SIG-M5 treated with dmso at 0.1 percent for 504 hours (cell line): Measurements from ENCODE around the gene NCBP1.
A peak's percentile ranks its signal among the peaks of the same experiment; 100 is the strongest.

ENCODE experiments used
- DNase-seq: peaks from one replicate; lab custom pipeline; 2025; ENCODE audit not compliant: unreplicated experiment; lab: John Stamatoyannopoulos, UW

NCBP1 gene

DNA sequence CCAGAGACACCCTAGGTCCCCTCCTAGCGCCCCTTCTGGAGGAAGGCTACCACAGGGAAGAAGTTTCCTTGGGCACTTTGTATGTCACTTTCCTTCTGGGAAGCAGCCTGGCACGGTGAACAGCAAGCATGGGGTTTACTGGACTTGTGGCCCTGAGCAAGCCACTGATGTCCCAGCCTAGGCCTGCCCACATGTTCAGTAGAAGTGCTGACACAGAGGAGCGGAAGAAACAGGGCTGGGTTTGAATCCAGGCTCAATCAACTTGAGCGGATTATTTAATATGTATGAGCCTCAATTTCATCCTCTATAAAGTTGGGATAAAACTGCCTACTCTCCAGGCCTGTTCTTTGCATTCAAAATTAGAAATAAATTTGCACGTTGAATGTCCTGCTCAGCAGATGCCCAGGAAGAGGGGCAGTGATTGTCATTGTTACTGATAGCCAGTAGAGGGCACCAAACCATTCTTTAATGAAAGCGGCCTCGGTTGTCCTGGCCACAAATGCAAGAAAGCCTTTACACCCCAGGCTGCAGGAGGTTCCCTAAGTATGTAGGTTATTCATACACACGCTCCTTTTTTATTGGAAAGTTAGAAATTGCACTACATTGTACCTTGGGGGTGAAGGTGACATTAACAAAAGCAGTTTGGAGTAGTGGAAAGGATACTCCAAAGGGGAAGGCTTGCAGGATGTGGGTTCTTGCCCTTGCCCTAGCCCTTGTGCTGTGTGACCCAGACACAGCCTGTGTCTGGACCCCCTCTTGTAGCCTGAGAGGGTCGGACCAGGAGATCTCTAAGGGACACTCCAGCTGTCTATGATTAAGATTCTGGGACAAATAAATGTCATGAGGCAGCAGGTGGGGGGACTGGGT is 77.0 kb downstream of the NCBP1 start:
- DNase-seq, result peak; percentile 69

- no peak for DNase-seq
These were observed 77.6 kb downstream of the NCBP1 start for GRCh38 chr9:97711223-97711626.

- peak; percentile 39 for DNase-seq
These were observed 80.8 kb downstream of the NCBP1 start for GRCh38 chr9:97714435-97714834.

DNA sequence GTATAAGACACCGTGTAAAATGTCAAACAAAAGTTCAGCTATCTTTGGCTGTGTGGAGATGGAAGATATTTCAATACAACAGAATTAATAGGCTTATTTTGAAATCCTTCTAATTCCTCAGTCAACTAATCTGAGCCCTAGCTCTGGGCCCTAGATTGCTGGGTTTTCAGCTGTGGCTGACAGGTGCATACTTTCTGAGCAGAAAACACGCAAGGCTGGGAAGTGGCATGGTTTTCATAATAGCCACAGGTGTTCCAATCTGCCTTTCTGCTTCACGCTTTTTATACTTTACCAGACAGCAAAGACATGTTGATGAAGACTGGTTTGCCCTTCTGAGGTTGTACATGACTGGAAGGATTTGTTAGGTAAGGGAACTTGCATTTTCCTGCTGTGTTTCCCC is 84.2 kb downstream of the NCBP1 start:
- DNase-seq, result no peak

DNA sequence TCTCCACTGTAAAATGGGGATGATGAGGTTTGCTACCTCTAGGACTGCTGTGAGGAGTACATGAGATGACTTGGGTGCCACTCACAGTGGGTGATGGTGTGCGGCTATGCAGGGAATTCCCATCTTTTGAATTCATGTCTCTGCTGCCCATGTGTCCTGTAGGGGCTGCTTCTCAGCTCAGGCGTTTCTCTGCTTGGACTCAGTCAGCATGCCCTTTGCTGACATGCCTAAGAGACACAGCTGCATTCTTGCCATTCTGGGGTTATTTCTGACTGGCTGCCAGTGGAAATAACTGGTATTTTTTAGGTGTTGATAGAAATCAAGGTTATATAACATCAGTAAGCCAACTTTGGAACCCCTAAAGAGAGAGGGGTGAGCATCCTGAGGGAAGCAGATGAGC is 87.8 kb downstream of the NCBP1 start:
- DNase-seq, result no peak

DNA sequence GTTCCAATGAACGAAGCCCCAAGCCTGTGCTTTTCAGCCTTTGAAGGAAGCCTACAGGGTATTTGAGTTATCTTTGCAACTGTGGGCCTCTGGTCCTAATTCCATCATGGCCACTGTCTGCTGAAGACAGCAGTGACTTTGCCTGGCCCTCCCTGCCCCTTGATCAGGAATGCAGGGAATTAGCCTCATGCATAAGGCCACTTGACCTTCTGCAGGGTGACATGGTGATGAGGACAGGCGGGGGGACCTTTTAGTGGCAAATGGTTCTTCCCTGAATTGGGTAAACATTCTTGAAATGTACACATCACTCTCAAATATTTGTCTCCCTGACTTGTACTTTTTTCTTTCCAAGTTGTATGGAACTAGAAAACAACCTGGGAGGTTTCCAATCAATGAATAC is 88.7 kb downstream of the NCBP1 start:
- DNase-seq, result no peak
